H1 (cell line): ENCODE data around the gene LYL1. TPM values are rescaled to one million over a fixed set of nuclear protein-coding genes. Genes with fewer than 3 reads are reported as not detected.

Experiments used
- BACH1 ChIP-seq: IDR thresholded peaks from 2 replicates; pipeline ENCODE4 v1.6.1; 2012; ENCODE audit warnings: low read length, improper control_type of control experiment
- PHF8 ChIP-seq: fragments of 200-600 bp; sonication (generic); conservative IDR thresholded peaks from 2 replicates; pipeline ENCODE4 v1.7.1; 2012; ENCODE audit warnings: low read depth, mild to moderate bottlenecking, inconsistent platforms, low read length, moderate library complexity
- POLR2AphosphoS5 ChIP-seq: IDR thresholded peaks from 2 replicates; pipeline ENCODE4 v1.6.1; 2011; ENCODE audit warnings: low read depth, low read length
- RFX5 ChIP-seq: IDR thresholded peaks from 2 replicates; pipeline ENCODE4 v1.6.1; 2011; ENCODE audit warnings: low read depth, low read length, improper control_type of control experiment, borderline replicate concordance
- SAP30 ChIP-seq: fragments of 300-600 bp; sonication (generic); IDR thresholded peaks from 2 replicates; pipeline ENCODE4 v1.7.1; 2012; ENCODE audit warnings: low read length, moderate library complexity, mild to moderate bottlenecking, inconsistent platforms; ENCODE audit not compliant: insufficient read depth, insufficient replicate concordance
- SP2 ChIP-seq: IDR thresholded peaks from 2 replicates; pipeline ENCODE4 v1.6.1; 2012; ENCODE audit warnings: mild to moderate bottlenecking, low read length, inconsistent platforms
- polyA plus RNA-seq, 7 experiments: library from polyadenylated mRNA; depleted of rRNA in 3 of 7; stranded (reverse) in 5 of 7; unstranded in 2 of 7; fragments of >200 nt in 5 of 7; fragments of 200-250 nt in 2 of 7; gene quantifications; 1 replicate in 5 of 7; 2 replicates in 1 of 7; 4 replicates in 1 of 7; pipeline versions ENCODE4 v1.2.1 to v1.2.3, GENCODE V29; 2011 to 2013; ENCODE audit warnings: missing spikeins in 2 of 7, mixed read lengths in 2 of 7
- total RNA-seq: library from RNA; stranded (reverse); fragmentation: NEBNext Ultra II Directional; extraction: Animal tissue kit (Norgen Biotek cat#: 25700); gene quantifications from 2 replicates; pipeline ENCODE4 v1.2.1, GENCODE V29; 2021
- TF ChIP-seq, protein P1 (sequence below): IDR thresholded peaks from 2 replicates; pipeline ENCODE4 v1.6.1; 2012; ENCODE audit warnings: low read length, inconsistent platforms

LYL1 gene
- total and polyA plus RNA-seq, 2 of the 8 experiments (the other 6 are each of a cell fraction or from before 2014, with no cell fraction given), result 0.58 to 0.76 TPM

DNA sequence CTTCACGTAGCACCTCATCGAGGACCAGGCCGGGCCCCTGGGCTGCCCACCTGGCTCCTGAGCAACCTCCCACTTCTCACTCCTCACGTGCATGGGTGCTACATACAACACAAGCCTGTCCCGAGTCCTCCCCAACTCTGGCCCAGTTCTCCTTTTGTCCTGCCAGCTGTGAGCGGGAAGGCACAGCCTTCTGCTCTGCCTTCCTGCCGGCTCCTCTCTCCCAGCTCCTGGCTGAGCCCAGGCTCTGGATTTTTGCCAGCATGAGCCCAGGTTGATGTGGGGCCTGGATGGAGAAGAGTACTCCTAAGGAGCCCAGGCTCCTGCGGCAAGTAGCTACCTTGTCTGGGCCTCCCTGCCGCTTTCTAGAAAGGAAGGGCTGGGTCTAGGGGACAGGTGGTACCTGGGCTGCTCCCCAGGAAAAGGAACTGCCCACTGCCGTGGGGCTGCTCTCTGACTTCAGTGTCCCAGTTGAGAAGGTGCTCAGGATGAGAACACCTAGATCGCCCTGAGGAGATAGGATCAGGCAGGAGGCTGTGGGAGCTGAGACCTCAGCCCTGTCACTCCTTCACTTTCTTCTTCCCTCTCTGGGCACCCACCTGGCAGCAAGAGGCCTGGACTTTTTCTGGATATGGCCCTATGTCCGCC, 23.6 kb downstream of the LYL1 start (continued):
- TF ChIP-seq RFX5 (no peak), BACH1 (no peak), SP2 (no peak), POLR2AphosphoS5 (no peak), PHF8 (no peak), SAP30 (no peak)
- TF ChIP-seq, protein P1, sequence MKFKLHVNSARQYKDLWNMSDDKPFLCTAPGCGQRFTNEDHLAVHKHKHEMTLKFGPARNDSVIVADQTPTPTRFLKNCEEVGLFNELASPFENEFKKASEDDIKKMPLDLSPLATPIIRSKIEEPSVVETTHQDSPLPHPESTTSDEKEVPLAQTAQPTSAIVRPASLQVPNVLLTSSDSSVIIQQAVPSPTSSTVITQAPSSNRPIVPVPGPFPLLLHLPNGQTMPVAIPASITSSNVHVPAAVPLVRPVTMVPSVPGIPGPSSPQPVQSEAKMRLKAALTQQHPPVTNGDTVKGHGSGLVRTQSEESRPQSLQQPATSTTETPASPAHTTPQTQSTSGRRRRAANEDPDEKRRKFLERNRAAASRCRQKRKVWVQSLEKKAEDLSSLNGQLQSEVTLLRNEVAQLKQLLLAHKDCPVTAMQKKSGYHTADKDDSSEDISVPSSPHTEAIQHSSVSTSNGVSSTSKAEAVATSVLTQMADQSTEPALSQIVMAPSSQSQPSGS, result no peak
